HL-60 (cell line): Measurements from ENCODE around the gene HUS1B.

Experiments
- DNase-seq, 2 experiments: peaks; one replicate each; pipeline ENCODE4 v3.0.0-alpha.2; 2010 to 2020; ENCODE audit warnings: low read depth in 1 of 2, low spot score in 1 of 2
- H3K27ac ChIP-seq: fragments of 250-450 bp; sonication (Bioruptor Pico); replicated peaks from 2 replicates; pipeline ENCODE4 v1.5.1; 2020; ENCODE audit warnings: mild to moderate bottlenecking, moderate library complexity
- H3K27me3 ChIP-seq: fragments of 250-450 bp; sonication (Bioruptor Pico); 2 replicates; pipeline ENCODE4 v1.5.1; 2021; ENCODE audit warnings: mild to moderate bottlenecking, moderate library complexity; ENCODE audit not compliant: insufficient read depth, poor library complexity, severe bottlenecking
- H3K4me3 ChIP-seq: replicated peaks from 2 replicates; pipeline ENCODE4 v1.5.1; 2011; ENCODE audit warnings: mild to moderate bottlenecking, control low read depth, low read length; ENCODE audit not compliant: insufficient read depth
- CTCF ChIP-seq: IDR thresholded peaks from one replicate; pipeline ENCODE4 v1.5.1; 2011; ENCODE audit warnings: low read length, control low read depth, inconsistent platforms; ENCODE audit not compliant: insufficient read depth
- GABPA ChIP-seq: IDR thresholded peaks from 2 replicates; pipeline ENCODE4 v1.6.1; 2012; ENCODE audit warnings: low read depth
- POLR2AphosphoS5 ChIP-seq: IDR thresholded peaks from 2 replicates; pipeline ENCODE4 v1.6.1; 2012; ENCODE audit warnings: low read depth
- REST ChIP-seq: IDR thresholded peaks from 2 replicates; pipeline ENCODE4 v1.6.1; 2012; ENCODE audit warnings: low read depth; ENCODE audit not compliant: insufficient replicate concordance
- SPI1 ChIP-seq: IDR thresholded peaks from 2 replicates; pipeline ENCODE4 v1.6.1; 2012; ENCODE audit warnings: low read depth, mild to moderate bottlenecking, borderline replicate concordance

The HUS1B gene

GRCh38 chr6:674406-674805 lies 17.5 kb upstream of the HUS1B start:
- Histone ChIP-seq H3K4me3 (no peak overlapping the region), H3K27me3 (no peaks in the 10 kb centered on the region), H3K27ac (no peak overlapping the region)
- TF ChIP-seq POLR2AphosphoS5: no peak
- TF ChIP-seq REST: no peak
- DNase-seq: no peak

- no peak overlapping the region for H3K27ac ChIP-seq
- no peaks in the 10 kb centered on the region for H3K27me3 ChIP-seq
- H3K4me3 ChIP-seq: no peak overlapping the region
- DNase-seq: no peak
- TF ChIP-seq SPI1: no peak
- TF ChIP-seq POLR2AphosphoS5: no peak
- TF ChIP-seq REST: no peak
- TF ChIP-seq CTCF: no peak
- no peak for TF ChIP-seq GABPA
Observed at GRCh38 chr6:667253-667927, 10.5 kb upstream of the HUS1B start.

- no peak for DNase-seq
- Histone ChIP-seq H3K27ac (no peak overlapping the region), H3K27me3 (no peaks in the 10 kb centered on the region), H3K4me3 (no peak overlapping the region)
- TF ChIP-seq POLR2AphosphoS5 (no peak), REST (no peak), SPI1 (no peak), CTCF (no peak), GABPA (no peak)
Observed at GRCh38 chr6:665403-666267, 8.7 kb upstream of the HUS1B start.
